Activated naive CD4-positive, alpha-beta T cell treated with anti-CD3 and anti-CD28 coated beads, Interleukin-2, amount 10 ng/mL, durations not matched to agents 5 hours and 36 hours (primary cell): ENCODE results near the gene GPRC6A. TPM values are rescaled to one million over a fixed set of nuclear protein-coding genes. Genes with fewer than 3 reads are reported as not detected.

Source experiments
- total RNA-seq, 2 experiments: library from RNA; stranded (reverse); gene quantifications; one replicate each; pipeline ENCODE4 v1.2.3, GENCODE V29; 2021

The GPRC6A gene
- total RNA-seq, result not detected

DNA sequence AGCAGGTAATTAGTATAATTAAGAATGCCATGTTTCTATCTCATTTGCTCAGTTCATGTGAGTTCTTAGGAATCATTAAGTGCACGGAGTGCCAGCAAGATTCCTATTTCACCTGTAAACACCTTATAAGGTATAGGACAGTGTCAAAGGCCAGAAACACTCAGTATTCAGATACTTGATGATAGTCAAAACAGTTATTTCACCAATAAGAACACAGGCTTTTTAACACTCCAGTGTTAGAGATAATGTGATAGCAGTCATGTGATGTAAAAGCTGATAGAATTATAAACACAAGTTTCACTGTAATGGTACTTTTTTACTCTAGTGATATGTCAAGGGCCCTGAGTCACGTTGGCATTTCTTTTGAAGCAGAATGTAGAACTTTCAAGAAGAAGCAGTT lies at the start of gene GPRC6A:
Gene GPRC6A, minus strand, starts transcription at position 101 of the 400 bp plus-strand sequence. Its CDS starts 70 bp downstream, at position 31.

DNA sequence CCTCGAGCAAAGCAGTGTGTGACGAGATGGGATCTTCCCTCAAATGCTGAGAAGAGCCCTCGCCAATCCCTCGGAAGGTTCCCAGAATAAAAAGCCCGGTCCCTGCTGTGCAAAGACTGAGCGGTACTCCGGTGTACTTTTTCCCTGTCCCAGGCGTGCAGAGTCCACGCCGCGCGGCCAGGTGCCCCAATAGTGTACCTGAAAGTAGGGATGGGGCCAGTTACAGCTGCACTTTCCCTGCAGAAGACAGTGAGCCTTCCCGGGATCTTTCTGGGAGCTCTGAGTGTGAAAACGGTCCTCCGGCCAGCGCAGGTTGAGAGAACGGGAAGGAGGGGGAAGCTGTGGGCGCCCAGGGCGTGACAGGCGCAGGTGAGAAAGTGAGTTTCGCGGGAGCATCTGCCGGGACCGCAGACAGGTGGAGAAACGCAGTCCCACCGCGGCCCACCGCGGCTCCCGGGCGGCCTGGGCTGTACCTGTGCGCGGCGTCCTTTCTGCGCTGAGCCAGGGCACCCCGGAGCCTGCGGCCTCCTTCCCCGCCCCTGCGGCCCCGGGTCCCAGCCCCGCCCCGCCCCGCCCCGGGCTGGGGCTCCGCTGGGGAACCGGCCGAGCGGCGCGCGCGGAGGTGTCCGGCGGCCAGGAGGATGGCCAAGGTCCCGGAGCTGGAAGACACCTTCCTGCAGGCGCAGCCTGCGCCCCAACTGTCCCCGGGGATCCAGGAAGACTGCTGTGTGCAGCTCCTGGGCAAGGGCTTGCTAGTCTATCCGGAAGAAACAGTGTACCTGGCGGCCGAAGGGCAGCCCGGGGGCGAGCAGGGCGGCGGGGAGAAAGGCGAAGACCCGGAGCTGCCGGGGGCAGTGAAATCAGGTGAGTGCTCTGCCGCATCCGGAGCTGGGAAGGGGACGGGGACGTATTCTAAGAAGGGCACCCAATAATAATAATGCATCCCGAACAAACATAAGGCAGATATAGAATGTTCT lies 48.0 kb upstream of the GPRC6A start, which contains the start of gene RFX6:
Gene RFX6, plus strand, starts transcription at position 608 of the 977 bp plus-strand sequence. Its CDS starts 34 bp downstream, at position 642.

DNA sequence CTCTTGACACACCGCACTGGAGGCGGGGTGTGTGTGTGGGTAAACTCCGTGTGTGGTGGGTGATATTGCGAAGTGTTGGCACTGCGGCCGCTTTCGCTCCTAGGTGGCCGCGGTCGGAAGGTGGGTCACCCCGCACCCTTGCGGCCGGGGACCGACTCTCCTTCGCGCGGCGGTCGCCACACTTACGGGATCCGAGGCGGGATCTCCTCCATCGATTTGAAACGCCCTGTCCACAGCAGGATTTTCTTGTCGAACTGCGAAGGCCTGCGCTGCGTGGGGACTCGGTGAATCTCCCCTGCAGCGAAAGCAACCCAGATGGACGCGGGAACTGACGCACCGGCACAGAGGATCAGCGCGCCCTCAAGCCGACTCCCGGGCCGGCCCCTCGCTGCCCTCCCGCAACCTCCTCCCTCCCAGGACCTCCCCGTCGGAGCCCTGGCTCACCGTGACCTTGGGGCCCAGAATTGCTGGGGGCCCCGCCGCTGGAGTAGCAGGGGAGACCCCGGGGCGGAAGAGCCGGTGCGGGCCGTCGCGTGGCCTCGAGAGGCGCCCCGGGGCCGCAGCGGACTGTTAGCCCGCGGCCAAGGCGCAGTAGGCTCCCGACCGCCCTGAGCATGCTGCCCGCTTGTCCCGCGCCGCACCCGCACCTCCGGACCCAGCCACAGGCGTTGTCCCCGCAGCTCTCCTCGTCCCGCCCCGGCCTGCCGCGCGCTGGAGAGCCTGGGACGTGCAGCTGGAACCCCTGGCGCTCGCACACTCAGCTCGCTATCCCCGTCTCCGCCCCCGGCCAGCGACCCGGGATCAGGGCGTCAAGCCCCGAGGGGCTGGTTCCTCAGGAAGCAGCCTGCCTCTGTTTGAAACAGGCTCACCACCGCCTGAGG lies 63.7 kb downstream of the GPRC6A start, which contains the start of gene FAM162B:
Gene FAM162B, minus strand, starts transcription at position 759 of the 881 bp plus-strand sequence. Its CDS starts 143 bp downstream, at position 616.

Other genes with a start within 250 kb of the GPRC6A start
- under 1 TPM; 0.23 to 0.24 TPM for gene RSPH4A, start 212.6 kb downstream of the GPRC6A start, total RNA-seq
- gene ZUP1, start 160.3 kb downstream of the GPRC6A start, total RNA-seq, result 10 to 100 TPM; 15.0 to 15.9 TPM
- gene KPNA5, start 147.9 kb downstream of the GPRC6A start, total RNA-seq, result 10 to 100 TPM; 13.6 to 14.0 TPM
- not detected for gene FAM162B, start 63.4 kb downstream of the GPRC6A start, total RNA-seq
- not detected for gene RFX6, start 48.2 kb upstream of the GPRC6A start, total RNA-seq